Uterus (tissue), 2 donors: ENCODE results near the gene ATP4A.

ENCODE experiments used
- CTCF ChIP-seq, 4 experiments: fragments of 200-600 bp in 2 of 4; fragments of 450-650 bp in 2 of 4; sonication (generic) in 2 of 4; IDR thresholded peaks; one replicate each; pipeline ENCODE4 v1.5.1; 2016 to 2019; ENCODE audit warnings: antibody characterized with exemption in 4 of 4, mild to moderate bottlenecking in 2 of 4, moderate library complexity in 1 of 4
- POLR2A ChIP-seq, 2 donors: fragments of 450-650 bp; IDR thresholded peaks; one replicate each; pipeline ENCODE4 v1.6.1; 2016; ENCODE audit warnings: antibody characterized with exemption in 2 of 2, mild to moderate bottlenecking in 1 of 2, moderate library complexity in 1 of 2

GRCh38 chr19:35544110-35544802 is 19.2 kb downstream of the ATP4A start:
- TF ChIP-seq CTCF (IDR thresholded peaks at IDR 0.05) (no peak), POLR2A (IDR thresholded peaks at IDR 0.05) (no peak)
